ENCODE results near the gene RPUSD3. TPM values are rescaled to one million over a fixed set of nuclear protein-coding genes. Genes with fewer than 3 reads are reported as not detected.

The RPUSD3 gene
- total and polyA plus RNA-seq, 9 of the 15 experiments (the other 6 are each of a cell fraction or from before 2014, with no cell fraction given), result 13.8 to 99.0 (median 59.3) TPM

DNA sequence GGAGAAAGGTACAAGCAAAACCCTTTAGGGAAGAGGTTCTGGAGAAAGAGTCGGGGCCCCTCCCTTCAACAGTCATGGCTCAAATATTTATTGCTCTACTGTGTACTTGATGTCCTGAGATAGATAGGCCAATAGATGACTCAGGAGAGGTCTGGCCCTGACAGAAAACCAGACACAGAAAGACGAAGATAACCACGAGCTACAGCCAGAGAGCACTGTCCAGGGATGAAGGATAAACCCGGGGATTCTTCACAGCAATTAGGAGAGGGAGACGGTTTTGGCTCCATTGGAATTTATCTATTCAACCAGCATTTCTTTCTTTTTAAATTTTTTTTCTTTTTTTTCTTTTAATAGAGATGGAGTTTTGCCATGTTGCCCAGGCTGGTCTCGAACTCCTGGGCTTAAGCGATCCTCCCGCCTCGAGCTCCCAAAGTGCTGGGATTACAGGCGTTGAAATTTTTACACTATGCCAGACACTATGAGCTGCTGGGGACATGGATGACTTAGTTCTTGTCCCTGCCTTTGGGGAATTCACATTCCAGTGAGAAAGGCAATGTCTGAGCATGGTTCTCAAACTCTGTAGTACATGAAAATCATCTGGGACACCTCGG is 40.9 kb upstream of the RPUSD3 start (continued):
- TF ChIP-seq, protein P1, sequence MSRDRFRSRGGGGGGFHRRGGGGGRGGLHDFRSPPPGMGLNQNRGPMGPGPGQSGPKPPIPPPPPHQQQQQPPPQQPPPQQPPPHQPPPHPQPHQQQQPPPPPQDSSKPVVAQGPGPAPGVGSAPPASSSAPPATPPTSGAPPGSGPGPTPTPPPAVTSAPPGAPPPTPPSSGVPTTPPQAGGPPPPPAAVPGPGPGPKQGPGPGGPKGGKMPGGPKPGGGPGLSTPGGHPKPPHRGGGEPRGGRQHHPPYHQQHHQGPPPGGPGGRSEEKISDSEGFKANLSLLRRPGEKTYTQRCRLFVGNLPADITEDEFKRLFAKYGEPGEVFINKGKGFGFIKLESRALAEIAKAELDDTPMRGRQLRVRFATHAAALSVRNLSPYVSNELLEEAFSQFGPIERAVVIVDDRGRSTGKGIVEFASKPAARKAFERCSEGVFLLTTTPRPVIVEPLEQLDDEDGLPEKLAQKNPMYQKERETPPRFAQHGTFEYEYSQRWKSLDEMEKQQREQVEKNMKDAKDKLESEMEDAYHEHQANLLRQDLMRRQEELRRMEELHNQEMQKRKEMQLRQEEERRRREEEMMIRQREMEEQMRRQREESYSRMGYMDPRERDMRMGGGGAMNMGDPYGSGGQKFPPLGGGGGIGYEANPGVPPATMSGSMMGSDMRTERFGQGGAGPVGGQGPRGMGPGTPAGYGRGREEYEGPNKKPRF (IDR thresholded peaks at IDR 0.05; ENCODE audit: low read depth, low read length), result no peak
- TF ChIP-seq YBX1 (IDR thresholded peaks at IDR 0.05) (no peak), FOXK1 (CRISPR knock-in tag; IDR thresholded peaks at IDR 0.05; ENCODE audit: borderline replicate concordance) (no peak), FOSL1 (tag; conservative IDR thresholded peaks at IDR 0.05) (peak; percentile 97), FIP1L1 (IDR thresholded peaks at IDR 0.05; ENCODE audit: low read depth, low read length, poor library complexity, severe bottlenecking) (no peak), CBX1 (IDR thresholded peaks at IDR 0.05; ENCODE audit: low read depth) (no peak), KAT7 (CRISPR knock-in tag; IDR thresholded peaks at IDR 0.05; ENCODE audit: borderline replicate concordance) (no peak), ARID1B (IDR thresholded peaks at IDR 0.05) (peak; percentile 86), ZHX1 (conservative IDR thresholded peaks at IDR 0.05; ENCODE audit: low read length) (no peak), ZNF609 (CRISPR knock-in tag; IDR thresholded peaks at IDR 0.05; ENCODE audit: borderline replicate concordance) (no peak), GATAD2B (IDR thresholded peaks at IDR 0.05; ENCODE audit: borderline replicate concordance) (no peak), ZFX (CRISPR knock-in tag; IDR thresholded peaks at IDR 0.05) (no peak; the same call in 1 of the 2 replicates), LEF1 (IDR thresholded peaks at IDR 0.05) (peak; percentile 80), GABPA (tag; conservative IDR thresholded peaks at IDR 0.05; ENCODE audit: low read depth) (no peak), SMARCB1 (IDR thresholded peaks at IDR 0.05; ENCODE audit: insufficient read length, low read depth) (peak; percentile 84), DIDO1 (tag; IDR thresholded peaks at IDR 0.05; ENCODE audit: low read depth) (no peak), EWSR1 (IDR thresholded peaks at IDR 0.05; ENCODE audit: borderline replicate concordance, low read depth, partially characterized antibody) (no peak)

All from K562 (cell line).